WTC11 (cell line): ENCODE measurements around the gene TAS2R16.

Experiments used
- ATF3 ChIP-seq: sonication (generic); formaldehyde crosslinking; conservative IDR thresholded peaks from 2 replicates; pipeline ENCODE4 v1.8.1; 2022; ENCODE audit warnings: mild to moderate bottlenecking, missing genetic modification reagents
- CTCF ChIP-seq: fragments of 200-600 bp; IDR thresholded peaks from 2 replicates; pipeline ENCODE4 v1.8.0; 2022; ENCODE audit warnings: antibody characterized with exemption
- MAX ChIP-seq: sonication (generic); formaldehyde crosslinking; IDR thresholded peaks from 2 replicates; pipeline ENCODE4 v1.8.0; 2022; ENCODE audit warnings: mild to moderate bottlenecking, missing genetic modification reagents
- MYBL2 ChIP-seq: sonication (generic); formaldehyde crosslinking; IDR thresholded peaks from 2 replicates; pipeline ENCODE4 v1.8.1; 2023; ENCODE audit warnings: mild to moderate bottlenecking, moderate library complexity, missing genetic modification reagents
- PRRX2 ChIP-seq: fragments of 250-450 bp; sonication (Bioruptor Pico); IDR thresholded peaks from 2 replicates; pipeline ENCODE4 v1.8.0; 2021; ENCODE audit warnings: mild to moderate bottlenecking
- TEAD4 ChIP-seq: sonication (generic); formaldehyde crosslinking; IDR thresholded peaks from 2 replicates; pipeline ENCODE4 v1.8.0; 2022; ENCODE audit warnings: mild to moderate bottlenecking, missing genetic modification reagents
- ZBTB43 ChIP-seq: sonication (generic); formaldehyde crosslinking; IDR thresholded peaks from 2 replicates; pipeline ENCODE4 v1.8.1; 2023; ENCODE audit warnings: mild to moderate bottlenecking, missing genetic modification reagents
- ZNF416 ChIP-seq: fragments of 250-450 bp; sonication (Bioruptor Pico); IDR thresholded peaks from 2 replicates; pipeline ENCODE4 v1.9.0; 2021; ENCODE audit warnings: mild to moderate bottlenecking, inconsistent platforms

GRCh38 chr7:123039269-123039668 lies 43.8 kb upstream of the TAS2R16 start:
- TF ChIP-seq CTCF (no peak), ATF3 (CRISPR knock-in tag) (no peak), MAX (CRISPR knock-in tag) (no peak), ZNF416 (no peak), ZBTB43 (CRISPR knock-in tag) (no peak), MYBL2 (CRISPR knock-in tag) (no peak), PRRX2 (CRISPR knock-in tag) (no peak), TEAD4 (CRISPR knock-in tag) (no peak)
